Measurements from ENCODE around the gene GOSR2. TPM values are rescaled to one million over a fixed set of nuclear protein-coding genes. Genes with fewer than 3 reads are reported as not detected.

Gene GOSR2
- total RNA-seq, 1 donor from 2014 or later, result 55.2 TPM

DNA sequence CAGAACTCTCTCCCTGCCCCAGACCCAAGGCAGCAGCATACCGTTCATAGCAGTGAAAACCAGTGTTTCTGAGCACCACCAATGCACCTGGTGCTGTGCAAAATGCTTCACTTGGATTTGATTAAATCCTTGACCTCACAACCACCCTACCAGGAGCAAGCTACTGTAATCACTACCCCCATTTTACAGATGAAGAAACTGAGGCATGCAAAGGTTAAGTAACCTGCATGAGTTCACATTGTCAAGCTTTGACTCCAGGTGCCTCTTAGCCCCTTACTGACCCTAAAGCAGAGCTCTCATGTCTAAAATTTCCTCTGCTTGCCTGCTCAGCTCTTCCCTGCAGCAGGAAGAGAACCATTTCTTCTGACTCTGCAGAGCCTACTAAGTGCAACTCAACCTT is 34.2 kb upstream of the GOSR2 start:
- intact Hi-C loops (cut with DNase I), result no loop called here
- ATAC-seq, result no peak

DNA sequence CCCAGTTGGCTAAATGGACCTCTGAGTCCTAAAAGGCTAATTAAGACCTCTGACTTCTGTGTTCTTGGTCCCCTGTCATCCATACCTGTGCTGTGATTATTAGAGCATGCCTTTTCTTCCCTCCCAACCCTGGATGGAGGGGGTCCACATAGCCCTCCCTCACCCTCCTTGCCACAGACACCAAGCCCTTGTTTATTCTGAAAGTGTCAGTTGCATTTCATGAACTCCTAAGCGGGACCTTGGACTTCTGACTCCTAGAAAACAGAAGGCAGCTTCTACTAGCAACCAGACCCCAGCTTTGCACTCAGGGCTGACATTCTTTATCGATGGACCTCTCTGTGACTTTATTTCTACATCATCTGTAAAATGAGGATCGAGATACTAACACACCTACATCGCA is 33.4 kb upstream of the GOSR2 start:
- Histone ChIP-seq H3K4me3 (no peak overlapping the region), H3K27me3 (ENCODE audit: low read depth) (peaks cover 24% of the 10 kb centered on the region), H3K9me3 (no peaks in the 10 kb centered on the region), H3K27ac (no peak overlapping the region), H3K36me3 (no peaks in the 10 kb centered on the region), H3K4me1 (no peaks in the 10 kb centered on the region)
- intact Hi-C loops (cut with DNase I), result no loop called here
- ATAC-seq (no peak), DNase-seq (no peak)
- TF ChIP-seq, protein P1, sequence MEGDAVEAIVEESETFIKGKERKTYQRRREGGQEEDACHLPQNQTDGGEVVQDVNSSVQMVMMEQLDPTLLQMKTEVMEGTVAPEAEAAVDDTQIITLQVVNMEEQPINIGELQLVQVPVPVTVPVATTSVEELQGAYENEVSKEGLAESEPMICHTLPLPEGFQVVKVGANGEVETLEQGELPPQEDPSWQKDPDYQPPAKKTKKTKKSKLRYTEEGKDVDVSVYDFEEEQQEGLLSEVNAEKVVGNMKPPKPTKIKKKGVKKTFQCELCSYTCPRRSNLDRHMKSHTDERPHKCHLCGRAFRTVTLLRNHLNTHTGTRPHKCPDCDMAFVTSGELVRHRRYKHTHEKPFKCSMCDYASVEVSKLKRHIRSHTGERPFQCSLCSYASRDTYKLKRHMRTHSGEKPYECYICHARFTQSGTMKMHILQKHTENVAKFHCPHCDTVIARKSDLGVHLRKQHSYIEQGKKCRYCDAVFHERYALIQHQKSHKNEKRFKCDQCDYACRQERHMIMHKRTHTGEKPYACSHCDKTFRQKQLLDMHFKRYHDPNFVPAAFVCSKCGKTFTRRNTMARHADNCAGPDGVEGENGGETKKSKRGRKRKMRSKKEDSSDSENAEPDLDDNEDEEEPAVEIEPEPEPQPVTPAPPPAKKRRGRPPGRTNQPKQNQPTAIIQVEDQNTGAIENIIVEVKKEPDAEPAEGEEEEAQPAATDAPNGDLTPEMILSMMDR (IDR thresholded peaks at IDR 0.05), result no peak

More for the DNA sequence above, 34.2 kb upstream of the GOSR2 start:
- Histone ChIP-seq H3K27ac (no peak overlapping the region), H3K36me3 (no peaks in the 10 kb centered on the region), H3K4me1 (no peaks in the 10 kb centered on the region), H3K4me3 (no peak overlapping the region), H3K27me3 (ENCODE audit: low read depth) (peaks cover 24% of the 10 kb centered on the region), H3K9me3 (no peaks in the 10 kb centered on the region)
- no peak for DNase-seq
- TF ChIP-seq, protein P1 (IDR thresholded peaks at IDR 0.05), result no peak

DNA sequence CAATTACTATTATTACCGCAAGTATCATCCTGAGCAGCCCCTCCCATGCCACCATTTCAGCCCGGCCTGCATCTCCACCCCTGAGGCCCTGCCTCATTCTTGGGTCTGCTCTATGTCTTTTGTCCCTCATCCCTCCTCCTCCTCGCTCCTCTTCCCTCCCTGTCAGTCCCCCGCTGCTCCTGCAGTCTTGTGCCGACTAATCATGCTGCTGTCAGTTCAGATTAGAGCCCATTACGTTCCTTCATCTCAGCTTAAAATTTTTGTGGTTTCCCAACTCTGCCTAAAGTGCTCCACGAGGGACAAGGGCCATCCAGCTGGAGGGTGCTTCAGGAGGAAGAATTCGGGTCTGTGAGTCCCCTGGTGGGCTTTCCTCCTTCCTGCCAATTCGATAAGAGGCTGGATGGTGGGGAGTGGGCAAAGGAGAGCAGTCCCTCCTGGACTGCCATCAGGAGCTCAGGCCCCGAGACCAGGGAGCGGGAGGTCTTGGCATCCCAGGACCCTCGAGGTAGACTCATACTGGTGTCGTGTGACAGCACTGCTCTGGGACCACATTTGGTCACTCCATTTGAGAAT is 32.9 kb upstream of the GOSR2 start:
- Histone ChIP-seq H3K4me1 (no peaks in the 10 kb centered on the region), H3K27me3 (ENCODE audit: low read depth) (peaks cover 24% of the 10 kb centered on the region), H3K27ac (no peak overlapping the region), H3K4me3 (no peak overlapping the region), H3K36me3 (no peaks in the 10 kb centered on the region), H3K9me3 (no peaks in the 10 kb centered on the region)
- DNase-seq (no peak), ATAC-seq (no peak)
- TF ChIP-seq, protein P1 (IDR thresholded peaks at IDR 0.05), result no peak
- intact Hi-C loops (cut with DNase I), result no loop called here

DNA sequence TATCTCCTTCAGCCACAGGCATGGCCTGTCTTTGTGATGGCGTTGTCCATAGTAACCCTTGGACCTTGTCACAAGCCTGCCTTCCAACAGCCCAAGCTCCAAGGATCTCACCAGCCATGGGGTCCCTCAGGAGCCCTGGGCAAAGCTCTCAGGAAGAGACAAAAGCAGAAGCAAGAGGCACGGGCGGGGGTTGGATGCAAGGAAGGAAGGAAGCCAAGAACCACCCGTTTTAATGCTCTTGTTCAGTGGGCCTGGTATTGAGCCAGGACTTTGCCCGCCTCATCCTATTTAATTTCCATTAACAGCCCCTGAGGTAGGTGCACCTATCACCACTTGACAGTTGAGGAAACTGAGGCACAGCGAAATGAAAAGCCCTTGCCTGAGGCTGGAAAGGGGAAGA is 32.3 kb upstream of the GOSR2 start:
- intact Hi-C loops (cut with DNase I), result no loop called here
- no peak for DNase-seq

DNA sequence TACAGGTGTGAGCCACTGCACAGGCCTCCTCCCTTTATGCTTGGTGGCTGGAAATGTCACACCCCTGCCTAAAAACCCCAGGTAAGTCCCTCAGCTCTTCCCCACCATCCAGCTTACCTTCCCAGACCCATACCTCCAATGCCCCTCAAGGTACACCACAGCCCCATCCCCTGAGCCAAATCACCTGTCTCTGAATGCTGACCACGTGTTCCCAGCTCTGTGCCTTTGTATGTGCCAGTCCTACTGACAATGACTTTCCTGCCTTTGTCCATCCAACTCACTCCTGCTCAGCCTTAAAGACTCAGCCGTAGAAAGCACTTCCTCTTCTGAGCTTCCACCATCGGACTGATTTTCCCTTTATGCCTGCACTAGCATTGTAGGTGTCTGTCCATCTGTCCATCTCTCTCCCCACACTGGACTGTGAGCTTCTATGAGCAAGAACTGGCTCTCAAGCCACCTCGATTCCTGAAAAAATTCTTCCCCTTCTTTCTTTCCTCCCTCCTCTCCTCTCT is 30.7 kb upstream of the GOSR2 start:
- TF ChIP-seq, protein P1 (IDR thresholded peaks at IDR 0.05), result no peak
- H3K36me3 ChIP-seq, result no peaks in the 10 kb centered on the region

More for the DNA sequence above, 32.3 kb upstream of the GOSR2 start:
- ATAC-seq, result no peak
- Histone ChIP-seq H3K36me3 (no peaks in the 10 kb centered on the region), H3K4me3 (no peak overlapping the region), H3K27ac (no peak overlapping the region), H3K27me3 (ENCODE audit: low read depth) (peaks cover 24% of the 10 kb centered on the region), H3K4me1 (no peaks in the 10 kb centered on the region), H3K9me3 (no peaks in the 10 kb centered on the region)
- TF ChIP-seq, protein P1 (IDR thresholded peaks at IDR 0.05), result no peak

More for the DNA sequence above, 30.7 kb upstream of the GOSR2 start:
- Histone ChIP-seq H3K4me3 (no peak overlapping the region), H3K4me1 (no peaks in the 10 kb centered on the region), H3K9me3 (no peaks in the 10 kb centered on the region), H3K27ac (no peak overlapping the region), H3K27me3 (ENCODE audit: low read depth) (peaks cover 24% of the 10 kb centered on the region)
- DNase-seq (no peak), ATAC-seq (no peak)
- intact Hi-C loops (cut with DNase I), result no loop called here

Measured in lower lobe of right lung (tissue), 2 donors.